ENCODE results near the gene HNRNPA1. TPM values are rescaled to one million over a fixed set of nuclear protein-coding genes. Genes with fewer than 3 reads are reported as not detected.
A peak's percentile ranks its signal among the peaks of the same experiment; 100 is the strongest.

The HNRNPA1 gene
- total RNA-seq, 1 donor from 2014 or later, result 428 TPM

DNA sequence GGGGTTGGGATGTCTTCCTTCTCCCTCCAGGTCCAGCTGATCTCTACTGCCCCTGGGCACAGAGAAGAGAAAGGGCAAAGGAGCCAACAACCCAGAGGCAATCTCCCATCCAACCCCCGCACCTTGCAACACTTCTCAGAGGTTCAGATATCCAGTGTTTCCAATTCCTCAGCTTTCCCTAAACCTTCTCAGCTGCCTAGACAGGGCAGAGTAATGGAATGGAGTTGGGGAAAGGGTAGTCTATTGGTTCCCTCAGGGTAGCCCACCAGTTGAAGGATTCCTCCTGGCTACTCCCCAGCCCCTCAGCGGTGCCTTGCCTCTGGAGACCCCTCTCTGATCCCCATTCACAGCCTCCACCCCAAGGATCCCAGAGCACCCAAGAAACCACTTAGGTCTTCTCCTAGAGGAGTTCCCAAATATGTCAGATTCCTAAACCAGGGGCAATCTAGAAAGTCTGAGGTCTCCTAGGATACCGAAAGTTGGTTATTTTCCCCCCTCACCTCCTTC is 19.8 kb downstream of the HNRNPA1 start:
- no peak overlapping the region for H3K4me3 ChIP-seq (ENCODE audit: low read depth, low read length)
- DNase-seq (ENCODE audit: low read depth) (no peak), FAIRE-seq (no peak)
- TF ChIP-seq, protein P1, sequence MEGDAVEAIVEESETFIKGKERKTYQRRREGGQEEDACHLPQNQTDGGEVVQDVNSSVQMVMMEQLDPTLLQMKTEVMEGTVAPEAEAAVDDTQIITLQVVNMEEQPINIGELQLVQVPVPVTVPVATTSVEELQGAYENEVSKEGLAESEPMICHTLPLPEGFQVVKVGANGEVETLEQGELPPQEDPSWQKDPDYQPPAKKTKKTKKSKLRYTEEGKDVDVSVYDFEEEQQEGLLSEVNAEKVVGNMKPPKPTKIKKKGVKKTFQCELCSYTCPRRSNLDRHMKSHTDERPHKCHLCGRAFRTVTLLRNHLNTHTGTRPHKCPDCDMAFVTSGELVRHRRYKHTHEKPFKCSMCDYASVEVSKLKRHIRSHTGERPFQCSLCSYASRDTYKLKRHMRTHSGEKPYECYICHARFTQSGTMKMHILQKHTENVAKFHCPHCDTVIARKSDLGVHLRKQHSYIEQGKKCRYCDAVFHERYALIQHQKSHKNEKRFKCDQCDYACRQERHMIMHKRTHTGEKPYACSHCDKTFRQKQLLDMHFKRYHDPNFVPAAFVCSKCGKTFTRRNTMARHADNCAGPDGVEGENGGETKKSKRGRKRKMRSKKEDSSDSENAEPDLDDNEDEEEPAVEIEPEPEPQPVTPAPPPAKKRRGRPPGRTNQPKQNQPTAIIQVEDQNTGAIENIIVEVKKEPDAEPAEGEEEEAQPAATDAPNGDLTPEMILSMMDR (IDR thresholded peaks at IDR 0.05; ENCODE audit: insufficient read depth, low read length, severe bottlenecking), result no peak
- H3K27me3 ChIP-seq (ENCODE audit: control insufficient read depth, insufficient read depth, low read length), result no peaks in the 10 kb centered on the region
- H3K36me3 ChIP-seq (ENCODE audit: control insufficient read depth, insufficient read depth, low read length), result no peaks in the 10 kb centered on the region

DNA sequence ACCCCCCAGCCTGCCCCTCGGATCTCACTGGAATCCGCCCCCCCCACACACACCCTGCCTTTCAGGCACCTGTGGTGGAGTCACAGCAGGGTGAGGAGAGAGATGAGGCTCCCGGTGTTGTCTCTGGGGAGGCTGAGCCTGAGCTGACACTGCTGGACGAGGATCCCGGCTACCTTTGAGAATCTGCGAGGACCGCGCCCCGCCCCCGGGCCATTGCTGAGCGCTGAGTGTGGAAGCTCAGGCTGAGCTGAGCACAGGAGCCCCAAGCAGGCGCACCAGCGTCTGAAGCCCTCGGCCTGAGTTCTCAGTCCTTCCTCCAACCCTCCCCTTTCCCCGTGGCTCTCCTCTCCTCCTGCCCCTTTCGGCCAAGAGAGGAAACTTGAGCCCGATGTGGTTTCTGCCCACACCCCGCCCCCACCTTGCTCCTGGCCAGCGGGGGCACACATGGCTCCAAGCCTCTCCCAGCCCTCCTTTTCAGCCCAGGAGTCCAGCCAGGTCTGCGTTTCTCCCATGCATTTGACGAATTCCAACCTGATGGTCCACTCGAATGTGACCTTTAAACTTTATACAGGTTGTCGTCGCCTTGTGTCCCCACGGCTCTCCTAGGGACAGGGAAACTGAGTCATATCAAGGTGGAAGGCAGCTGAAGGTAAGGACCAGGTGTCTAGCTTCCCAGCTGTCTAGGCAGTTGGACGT is 20.4 kb downstream of the HNRNPA1 start, which contains the start of gene NFE2:
NFE2 (minus strand) TSS at position 284 of the 696 bp plus-strand sequence. CDS start 5,767 bp downstream, outside the sequence.
- no peak within 1 kb of the TSS for H3K4me3 ChIP-seq (ENCODE audit: low read depth, low read length)

DNA sequence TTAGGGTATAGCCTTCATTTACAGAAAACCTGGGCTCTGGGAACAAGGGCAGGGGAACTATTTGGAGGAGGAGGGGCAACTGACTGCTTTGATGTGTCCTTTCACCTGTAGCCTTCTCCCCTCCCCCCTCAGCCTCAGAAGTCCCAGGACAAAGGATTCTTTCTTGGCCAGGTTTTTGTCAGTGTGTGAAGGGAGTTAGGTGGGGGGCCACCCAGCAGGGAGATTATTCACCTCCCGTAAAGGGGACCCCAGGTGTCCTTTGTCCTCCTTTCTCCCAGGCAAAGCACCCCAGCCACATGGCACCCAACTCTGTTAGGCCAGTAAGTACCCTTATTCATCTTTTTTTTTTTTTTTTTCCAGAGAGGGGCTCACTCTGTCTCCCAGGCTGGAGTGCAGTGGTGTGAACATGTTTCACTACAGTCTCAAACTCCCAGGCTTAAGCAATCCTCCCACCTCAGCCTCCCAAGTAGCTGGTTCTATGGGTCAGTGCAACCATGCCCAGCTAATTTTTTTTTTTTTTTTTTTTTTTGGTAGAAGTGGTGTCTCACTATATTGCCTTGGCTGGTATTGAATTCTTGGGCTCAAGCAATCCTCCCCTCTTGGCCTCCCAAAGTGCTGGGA is 21.0 kb downstream of the HNRNPA1 start:
- Histone ChIP-seq H3K27me3 (ENCODE audit: control insufficient read depth, insufficient read depth, low read length) (no peaks in the 10 kb centered on the region), H3K4me3 (ENCODE audit: low read depth, low read length) (no peak overlapping the region), H3K36me3 (ENCODE audit: control insufficient read depth, insufficient read depth, low read length) (no peaks in the 10 kb centered on the region)
- TF ChIP-seq, protein P1 (IDR thresholded peaks at IDR 0.05; ENCODE audit: insufficient read depth, low read length, severe bottlenecking), result no peak
- FAIRE-seq (no peak), DNase-seq (ENCODE audit: low read depth) (no peak)

More for the DNA sequence above, 20.4 kb downstream of the HNRNPA1 start, which contains the start of gene NFE2:
- FAIRE-seq (no peak), DNase-seq (ENCODE audit: low read depth) (peak; percentile 60)
- Histone ChIP-seq H3K36me3 (ENCODE audit: control insufficient read depth, insufficient read depth, low read length) (no peaks in the 10 kb centered on the region), H3K27me3 (ENCODE audit: control insufficient read depth, insufficient read depth, low read length) (no peaks in the 10 kb centered on the region)
- TF ChIP-seq, protein P1 (IDR thresholded peaks at IDR 0.05; ENCODE audit: insufficient read depth, low read length, severe bottlenecking), result no peak

DNA sequence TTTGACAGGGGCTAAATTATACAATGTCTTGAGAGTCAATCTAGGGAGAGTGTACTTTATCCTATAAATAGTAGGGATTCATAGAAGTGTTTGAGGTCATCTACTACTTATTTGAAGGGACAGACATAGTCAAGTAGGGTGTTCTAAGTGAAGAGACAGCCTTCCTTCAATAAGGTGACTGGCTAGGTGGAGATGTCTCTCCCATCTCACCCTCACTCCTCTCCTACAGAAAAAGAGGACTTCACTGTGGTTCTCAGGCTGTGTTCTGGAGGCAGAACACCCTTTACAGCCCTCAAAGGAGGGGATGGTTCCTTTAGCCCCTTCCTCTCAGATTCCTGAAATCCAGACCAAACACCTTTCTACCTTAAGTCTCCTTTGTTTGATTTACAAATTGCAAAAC is 23.1 kb downstream of the HNRNPA1 start:
- Histone ChIP-seq H3K4me3 (ENCODE audit: low read depth, low read length) (no peak overlapping the region), H3K36me3 (ENCODE audit: control insufficient read depth, insufficient read depth, low read length) (no peaks in the 10 kb centered on the region), H3K27me3 (ENCODE audit: control insufficient read depth, insufficient read depth, low read length) (no peaks in the 10 kb centered on the region)
- FAIRE-seq, result no peak
- DNase-seq (ENCODE audit: low read depth), result no peak
- TF ChIP-seq, protein P1 (IDR thresholded peaks at IDR 0.05; ENCODE audit: insufficient read depth, low read length, severe bottlenecking), result no peak

DNA sequence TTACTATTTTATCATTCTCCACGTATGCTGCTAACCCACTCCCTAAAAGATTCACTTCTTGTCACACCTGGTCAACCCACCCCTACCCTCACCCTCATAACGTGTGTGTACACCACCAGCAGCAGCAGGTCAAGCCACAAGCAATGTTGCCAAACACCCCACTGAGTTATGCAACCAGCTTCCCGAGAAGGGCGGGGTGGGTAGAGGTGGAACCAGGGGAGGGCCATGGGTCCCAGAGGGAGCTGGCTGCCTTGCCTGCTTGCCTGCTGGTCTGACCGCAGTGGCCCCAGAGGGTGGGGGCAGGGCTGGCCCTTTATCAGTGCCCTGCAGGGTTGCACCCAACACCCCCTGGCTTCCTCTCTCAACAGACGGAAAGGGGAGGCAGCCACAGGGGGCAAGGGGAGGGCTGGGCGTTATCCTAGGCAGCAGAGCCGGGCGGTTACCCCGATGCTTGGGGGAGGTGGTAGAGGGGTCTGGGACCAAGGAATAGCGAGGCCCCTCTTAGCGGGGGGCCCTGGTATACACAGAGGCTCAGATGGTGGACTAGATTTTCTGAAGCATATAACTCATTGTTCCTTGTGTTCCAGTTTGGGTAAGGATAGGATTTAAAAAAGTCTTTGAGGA is 23.8 kb downstream of the HNRNPA1 start:
- no peak overlapping the region for H3K4me3 ChIP-seq (ENCODE audit: low read depth, low read length)
- H3K27me3 ChIP-seq (ENCODE audit: control insufficient read depth, insufficient read depth, low read length), result no peaks in the 10 kb centered on the region
- H3K36me3 ChIP-seq (ENCODE audit: control insufficient read depth, insufficient read depth, low read length), result no peaks in the 10 kb centered on the region
- TF ChIP-seq, protein P1 (IDR thresholded peaks at IDR 0.05; ENCODE audit: insufficient read depth, low read length, severe bottlenecking), result no peak
- peak; percentile 72 for DNase-seq (ENCODE audit: low read depth)
- FAIRE-seq, result no peak

Measured in bronchial epithelial cell (primary cell).